IMR-90 (cell line): ENCODE data around the gene NFKBIE. TPM values are rescaled to one million over a fixed set of nuclear protein-coding genes. Genes with fewer than 3 reads are reported as not detected.

Experiments
- ATAC-seq: fragments of 200-7000 bp; cut with Tn5 transposase; 2 replicates; pipeline ENCODE4 v1.9.1; 2020; ENCODE audit warnings: low read depth, mild to moderate bottlenecking, moderate library complexity
- BruUV-seq: library from RNA; stranded (reverse); fragments of 400-500 nt; replicated peaks from 2 replicates; lab custom pipeline; 2021; lab: Mats Ljungman, UMichigan
- CTCF ChIA-PET: fragments of 300-600 bp; formaldehyde crosslinking; extraction: SDS; loops from one replicate; lab custom pipeline; 2021; ENCODE audit warnings: antibody characterized with exemption; lab: Yijun Ruan, JAX
- POLR2A ChIA-PET: fragments of 300-600 bp; sonication (Branson Sonifier 250); formaldehyde crosslinking; loops from one replicate; lab custom pipeline; 2022; ENCODE audit warnings: antibody characterized with exemption; ENCODE audit not compliant: unreplicated experiment; lab: Charles Lee
- DNase-seq: peaks from one replicate; pipeline ENCODE4 v3.0.0; 2013
- H2AFZ ChIP-seq: replicated peaks from 2 replicates; pipeline ENCODE3; 2013; ENCODE audit warnings: low read length, mild to moderate bottlenecking; ENCODE audit not compliant: poor library complexity
- H2AK5ac ChIP-seq: 2 replicates; pipeline ENCODE4 v1.6.1; 2013; ENCODE audit warnings: low read depth, low read length, inconsistent platforms
- H2AK9ac ChIP-seq: replicated peaks from 2 replicates; pipeline ENCODE3; 2013; ENCODE audit warnings: mild to moderate bottlenecking, low read depth, low read length, moderate library complexity; ENCODE audit not compliant: poor library complexity
- H2BK120ac ChIP-seq: 2 replicates; pipeline ENCODE4 v1.6.1; 2013; ENCODE audit warnings: low read depth, low read length, inconsistent platforms
- H2BK15ac ChIP-seq: 3 replicates; pipeline ENCODE4 v1.6.1; 2013; ENCODE audit warnings: low read depth, low read length, inconsistent platforms
- H2BK20ac ChIP-seq: 2 replicates; pipeline ENCODE4 v1.6.1; 2013; ENCODE audit warnings: low read depth, mild to moderate bottlenecking, inconsistent platforms, low read length, moderate library complexity
- H2BK5ac ChIP-seq: 2 replicates; pipeline ENCODE4 v1.6.1; 2013; ENCODE audit warnings: mild to moderate bottlenecking, low read depth, low read length, inconsistent platforms; ENCODE audit not compliant: poor library complexity, severe bottlenecking
- H3K14ac ChIP-seq: replicated peaks from 2 replicates; pipeline ENCODE4 v1.6.1; 2013; ENCODE audit warnings: low read depth, low read length, inconsistent platforms
- H3K18ac ChIP-seq: 2 replicates; pipeline ENCODE4 v1.6.1; 2013; ENCODE audit warnings: low read depth, low read length, control low read depth
- H3K23ac ChIP-seq: 2 replicates; pipeline ENCODE4 v1.6.1; 2013; ENCODE audit warnings: low read depth, low read length, inconsistent platforms
- H3K27ac ChIP-seq: 2 replicates; pipeline ENCODE4 v1.5.1; 2013; ENCODE audit warnings: mild to moderate bottlenecking, control low read depth, low read length; ENCODE audit not compliant: insufficient read depth
- H3K27me3 ChIP-seq: 2 replicates; pipeline ENCODE4 v1.6.1; 2013; ENCODE audit warnings: low read length; ENCODE audit not compliant: control insufficient read depth, insufficient read depth
- H3K36me3 ChIP-seq: 2 replicates; pipeline ENCODE4 v1.6.1; 2013; ENCODE audit warnings: low read length, mixed read lengths; ENCODE audit not compliant: control insufficient read depth, insufficient read depth
- H3K4ac ChIP-seq: 2 replicates; pipeline ENCODE4 v1.6.1; 2013; ENCODE audit warnings: low read depth, low read length, inconsistent platforms
- H3K4me1 ChIP-seq: 2 replicates; pipeline ENCODE4 v1.6.1; 2013; ENCODE audit warnings: low read length, mixed read lengths; ENCODE audit not compliant: control insufficient read depth, insufficient read depth
- H3K4me2 ChIP-seq: 2 replicates; pipeline ENCODE4 v1.6.1; 2013; ENCODE audit warnings: low read depth, mild to moderate bottlenecking, control low read depth, low read length, moderate library complexity
- H3K4me3 ChIP-seq: 2 replicates; pipeline ENCODE4 v1.5.1; 2013; ENCODE audit warnings: low read depth, mild to moderate bottlenecking, control low read depth, low read length, moderate library complexity; ENCODE audit not compliant: insufficient read depth
- H3K56ac ChIP-seq: 2 replicates; pipeline ENCODE4 v1.6.1; 2013; ENCODE audit warnings: low read length, inconsistent platforms; ENCODE audit not compliant: insufficient read depth; ENCODE audit errors: extremely low read depth
- H3K79me1 ChIP-seq, 2 experiments: 2 replicates each; pipeline ENCODE4 v1.6.1; 2013; ENCODE audit warnings: low read length in 2 of 2, inconsistent platforms in 1 of 2, low read depth in 1 of 2
- H3K9ac ChIP-seq: 2 replicates; pipeline ENCODE4 v1.6.1; 2013; ENCODE audit warnings: low read depth, low read length, control low read depth
- H3K9me1 ChIP-seq: 2 replicates; pipeline ENCODE4 v1.6.1; 2013; ENCODE audit warnings: low read length, inconsistent platforms; ENCODE audit not compliant: insufficient read depth
- H3K9me3 ChIP-seq: 2 replicates; pipeline ENCODE4 v1.6.1; 2013; ENCODE audit warnings: low read length; ENCODE audit not compliant: control insufficient read depth, insufficient read depth
- H4K20me1 ChIP-seq: 2 replicates; pipeline ENCODE4 v1.6.1; 2013; ENCODE audit warnings: low read length, inconsistent platforms; ENCODE audit not compliant: insufficient read depth
- H4K5ac ChIP-seq: 2 replicates; pipeline ENCODE4 v1.6.1; 2013; ENCODE audit warnings: mild to moderate bottlenecking, low read depth, low read length, control low read depth
- H4K8ac ChIP-seq, 2 experiments: 2 replicates each; pipeline ENCODE4 v1.6.1; 2013; ENCODE audit warnings: low read depth in 2 of 2, low read length in 2 of 2, control low read depth in 1 of 2, inconsistent platforms in 1 of 2
- H4K91ac ChIP-seq: 2 replicates; pipeline ENCODE4 v1.6.1; 2013; ENCODE audit warnings: low read depth, low read length, inconsistent platforms; ENCODE audit not compliant: insufficient read depth
- CTCF ChIP-seq: conservative IDR thresholded peaks from 2 replicates; pipeline ENCODE4 v1.5.1; 2012; ENCODE audit warnings: mild to moderate bottlenecking, low read depth, low read length, improper control_type of control experiment
- MAFK ChIP-seq: IDR thresholded peaks from 2 replicates; pipeline ENCODE4 v1.6.1; 2012; ENCODE audit warnings: low read depth, low read length, improper control_type of control experiment
- WGBS, 2 experiments: methylation state at CpG; one replicate each; pipeline versions ENCODE4 v1.1.5 to v1.1.7; 2013; ENCODE audit warnings: missing lambda C conversion rate in 2 of 2; ENCODE audit not compliant: insufficient read length in 1 of 2; ENCODE audit errors: extremely low coverage in 2 of 2; 5-methylcytosine and 5-hydroxymethylcytosine counted together
- dilution Hi-C: fragments of 300-500 bp; cut with HindIII; formaldehyde crosslinking; loops from one replicate; pipeline ENCODE4 v1.14.3; 2018; ENCODE audit warnings: low sequenced_read_pairs; ENCODE audit not compliant: unreplicated experiment
- in situ Hi-C: fragments of 300-500 bp; cut with MboI; formaldehyde crosslinking; loops from 3 replicates; pipeline ENCODE4 v1.14.3; 2019; ENCODE audit warnings: low sequenced_read_pairs, inconsistent platforms, mixed read lengths
- intact Hi-C: fragments of 100-400 bp; cut with micrococcal nuclease; formaldehyde crosslinking; loops from 2 replicates; pipeline ENCODE4 v1.10.0; 2022
- polyA plus RNA-seq, 3 experiments: library from polyadenylated mRNA; depleted of rRNA; stranded (reverse); fragments of >200 nt; gene quantifications; 2 replicates each; pipeline ENCODE4 v1.2.3, GENCODE V29; 2012; ENCODE audit warnings: low replicate concordance in 1 of 3
- total RNA-seq: library from RNA; depleted of rRNA; stranded (reverse); fragments of >200 nt; gene quantifications from 2 replicates; pipeline ENCODE4 v1.2.3, GENCODE V29; 2012

Gene NFKBIE
- total and polyA plus RNA-seq, 2 of the 4 experiments (the other 2 are of a cell fraction) = 7.9 to 13.0 TPM

GRCh38 chr6:44311304-44311703, 46.0 kb upstream of the NFKBIE start:
- Histone ChIP-seq H3K27ac (no peak overlapping the region), H3K4me2 (no peak overlapping the region), H3K56ac (no peak overlapping the region), H2BK20ac (no peak overlapping the region), H3K4me1 (peaks cover 8% of the 10 kb centered on the region), H3K23ac (no peak overlapping the region), H4K91ac (no peak overlapping the region), H2BK5ac (no peak overlapping the region), H2BK15ac (no peak overlapping the region), H3K36me3 (peaks cover 35% of the 10 kb centered on the region), H3K18ac (no peak overlapping the region), H3K14ac (no peak overlapping the region), H3K27me3 (peaks cover 7% of the 10 kb centered on the region), H4K8ac (no peak overlapping the region), H2AK5ac (no peak overlapping the region), H4K5ac (no peak overlapping the region), H4K20me1 (no peaks in the 10 kb centered on the region), H3K9me3 (no peaks in the 10 kb centered on the region), H2BK120ac (no peak overlapping the region), H2AK9ac (no peak overlapping the region), H2AFZ (no peak overlapping the region), H3K4me3 (no peak overlapping the region), H3K79me1 (peaks cover 20 to 24% of the 10 kb centered on the region in 2 experiments), H3K9me1 (peaks cover 10% of the 10 kb centered on the region), H3K9ac (no peak overlapping the region), H3K4ac (no peak overlapping the region)
- TF ChIP-seq MAFK = peak; percentile 86
- TF ChIP-seq CTCF = no peak
- dilution Hi-C loops = no loop called here
- intact Hi-C loops = no loop called here
- WGBS, 2 experiments = 86% methylated on average over 1 of the region's 2 CpGs; no CpG with 5 or more reads in 1 of the 2 experiments
- DNase-seq = no peak
- ChIA-PET CTCF (no interaction called here), POLR2A (no interaction called here)
- ATAC-seq = no peak
- BruUV-seq = no TSS peak
- in situ Hi-C loops = no loop called here
